ACHN (cell line): ENCODE results near the gene PDGFRB.
A peak's percentile ranks its signal among the peaks of the same experiment; 100 is the strongest.

Experiments used
- DNase-seq: peaks from one replicate; pipeline ENCODE4 v3.0.0-alpha.2; 2015
- in situ Hi-C: cut with HindIII; loops from 2 replicates; pipeline ENCODE4 v1.10.0; 2017; ENCODE audit warnings: low sequenced_read_pairs, low pct_ligation_motif_present, low pct_unique_long_range_greater_than_20kb

The PDGFRB gene

GRCh38 chr5:150080696-150081435 is 74.8 kb downstream of the PDGFRB start:
- no peak for DNase-seq

GRCh38 chr5:150079909-150080461 is 75.7 kb downstream of the PDGFRB start:
- in situ Hi-C loops, result no loop called here
- DNase-seq, result no peak

More at GRCh38 chr5:150080696-150081435, 74.8 kb downstream of the PDGFRB start:
- in situ Hi-C loops, result no loop called here

GRCh38 chr5:150078802-150079689 is 76.6 kb downstream of the PDGFRB start:
- DNase-seq, result no peak
- in situ Hi-C loops, result no loop called here

- no peak for DNase-seq
- in situ Hi-C loops, result no loop called here
These were observed 77.4 kb downstream of the PDGFRB start for GRCh38 chr5:150077996-150078801.

- in situ Hi-C loops, result no loop called here
- no peak for DNase-seq
These were observed 78.6 kb downstream of the PDGFRB start for GRCh38 chr5:150077060-150077459.

- no peak for DNase-seq
- in situ Hi-C loops, result no loop called here
These were observed 79.8 kb downstream of the PDGFRB start for GRCh38 chr5:150075806-150076205.

- DNase-seq, result no peak
- in situ Hi-C loops, result no loop called here
These were observed 80.4 kb downstream of the PDGFRB start for GRCh38 chr5:150075233-150075632.

GRCh38 chr5:150073677-150074076 is 82.0 kb downstream of the PDGFRB start:
- DNase-seq, result no peak
- in situ Hi-C loops, result no loop called here

GRCh38 chr5:150073086-150073625 is 82.5 kb downstream of the PDGFRB start:
- no peak for DNase-seq
- in situ Hi-C loops, result no loop called here

GRCh38 chr5:150070821-150071220 is 84.8 kb downstream of the PDGFRB start:
- in situ Hi-C loops, result no loop called here
- DNase-seq, result no peak

GRCh38 chr5:150069672-150070627 is 85.7 kb downstream of the PDGFRB start:
- in situ Hi-C loops, result no loop called here
- DNase-seq, result no peak

- no peak for DNase-seq
- in situ Hi-C loops, result no loop called here
These were observed 86.5 kb downstream of the PDGFRB start for GRCh38 chr5:150068961-150069645.

GRCh38 chr5:150068472-150068871 is 87.2 kb downstream of the PDGFRB start:
- DNase-seq, result no peak
- in situ Hi-C loops, result no loop called here

- in situ Hi-C loops, result no loop called here
- no peak for DNase-seq
These were observed 87.6 kb downstream of the PDGFRB start for GRCh38 chr5:150068071-150068470.

GRCh38 chr5:150067405-150067960 is 88.2 kb downstream of the PDGFRB start:
- in situ Hi-C loops, result no loop called here

GRCh38 chr5:150066901-150067396 is 88.7 kb downstream of the PDGFRB start:
- in situ Hi-C loops, result no loop called here
- peak; percentile 18 for DNase-seq

More at GRCh38 chr5:150067405-150067960, 88.2 kb downstream of the PDGFRB start:
- no peak for DNase-seq
